ENCODE measurements around the gene ARHGEF11. TPM values are rescaled to one million over a fixed set of nuclear protein-coding genes. Genes with fewer than 3 reads are reported as not detected.

The ARHGEF11 gene
- total RNA-seq, 4 donors from 2014 or later, result 29.3 to 76.3 (median 35.7) TPM

DNA sequence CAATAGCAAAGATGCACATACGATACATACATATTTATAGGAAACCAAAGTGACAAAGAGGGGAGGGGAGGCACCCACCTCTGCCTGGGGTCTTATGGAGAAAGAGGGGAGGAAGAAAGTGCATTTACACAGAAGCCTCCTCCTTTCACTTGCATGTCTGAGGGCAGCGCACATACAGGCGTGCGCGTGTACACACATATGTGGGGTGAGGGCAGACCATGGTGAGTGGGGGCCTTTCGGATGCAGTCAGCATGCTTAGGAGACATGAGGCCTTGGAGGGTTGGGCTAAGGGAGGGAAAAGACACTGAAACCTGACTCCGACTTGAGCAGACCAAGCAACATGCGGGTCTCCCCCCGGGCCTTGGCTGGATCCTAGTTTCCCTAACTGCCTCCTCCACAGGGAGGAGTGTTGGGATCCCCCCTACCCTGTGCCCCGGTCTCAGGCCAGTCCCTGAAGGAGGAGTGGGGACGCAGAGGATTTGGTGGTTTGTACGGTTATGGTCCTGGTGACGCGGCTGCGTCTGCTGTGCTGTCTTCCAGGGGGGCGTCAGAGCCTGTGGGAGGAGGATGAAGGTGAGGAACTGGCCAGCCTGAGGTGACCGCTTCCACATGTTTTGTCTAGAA lies 109.9 kb downstream of the ARHGEF11 start:
- TF ChIP-seq, protein P1, sequence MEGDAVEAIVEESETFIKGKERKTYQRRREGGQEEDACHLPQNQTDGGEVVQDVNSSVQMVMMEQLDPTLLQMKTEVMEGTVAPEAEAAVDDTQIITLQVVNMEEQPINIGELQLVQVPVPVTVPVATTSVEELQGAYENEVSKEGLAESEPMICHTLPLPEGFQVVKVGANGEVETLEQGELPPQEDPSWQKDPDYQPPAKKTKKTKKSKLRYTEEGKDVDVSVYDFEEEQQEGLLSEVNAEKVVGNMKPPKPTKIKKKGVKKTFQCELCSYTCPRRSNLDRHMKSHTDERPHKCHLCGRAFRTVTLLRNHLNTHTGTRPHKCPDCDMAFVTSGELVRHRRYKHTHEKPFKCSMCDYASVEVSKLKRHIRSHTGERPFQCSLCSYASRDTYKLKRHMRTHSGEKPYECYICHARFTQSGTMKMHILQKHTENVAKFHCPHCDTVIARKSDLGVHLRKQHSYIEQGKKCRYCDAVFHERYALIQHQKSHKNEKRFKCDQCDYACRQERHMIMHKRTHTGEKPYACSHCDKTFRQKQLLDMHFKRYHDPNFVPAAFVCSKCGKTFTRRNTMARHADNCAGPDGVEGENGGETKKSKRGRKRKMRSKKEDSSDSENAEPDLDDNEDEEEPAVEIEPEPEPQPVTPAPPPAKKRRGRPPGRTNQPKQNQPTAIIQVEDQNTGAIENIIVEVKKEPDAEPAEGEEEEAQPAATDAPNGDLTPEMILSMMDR (IDR thresholded peaks at IDR 0.05; ENCODE audit: low read depth), result no peak

DNA sequence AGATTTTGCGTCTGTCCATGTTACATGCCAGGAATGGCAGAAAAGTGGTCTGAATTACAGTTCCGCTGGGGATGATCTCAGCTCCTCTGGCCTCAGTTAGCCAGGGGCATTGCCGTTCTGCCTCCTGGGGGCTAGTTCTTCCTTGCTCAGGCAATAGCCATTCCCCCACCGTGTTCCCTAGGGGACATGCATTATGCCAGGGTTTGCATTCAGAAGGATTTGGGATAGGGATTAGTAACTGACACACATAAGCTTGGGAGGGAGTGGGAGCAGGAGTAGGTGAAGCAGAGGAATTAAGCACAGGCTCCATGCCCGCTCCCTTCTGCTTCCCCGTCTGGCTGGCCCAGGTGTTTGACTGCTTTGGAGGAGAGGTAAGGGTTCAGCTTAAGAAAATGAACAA lies 112.4 kb downstream of the ARHGEF11 start:
- TF ChIP-seq, protein P1 (IDR thresholded peaks at IDR 0.05; ENCODE audit: low read depth), result no peak

DNA sequence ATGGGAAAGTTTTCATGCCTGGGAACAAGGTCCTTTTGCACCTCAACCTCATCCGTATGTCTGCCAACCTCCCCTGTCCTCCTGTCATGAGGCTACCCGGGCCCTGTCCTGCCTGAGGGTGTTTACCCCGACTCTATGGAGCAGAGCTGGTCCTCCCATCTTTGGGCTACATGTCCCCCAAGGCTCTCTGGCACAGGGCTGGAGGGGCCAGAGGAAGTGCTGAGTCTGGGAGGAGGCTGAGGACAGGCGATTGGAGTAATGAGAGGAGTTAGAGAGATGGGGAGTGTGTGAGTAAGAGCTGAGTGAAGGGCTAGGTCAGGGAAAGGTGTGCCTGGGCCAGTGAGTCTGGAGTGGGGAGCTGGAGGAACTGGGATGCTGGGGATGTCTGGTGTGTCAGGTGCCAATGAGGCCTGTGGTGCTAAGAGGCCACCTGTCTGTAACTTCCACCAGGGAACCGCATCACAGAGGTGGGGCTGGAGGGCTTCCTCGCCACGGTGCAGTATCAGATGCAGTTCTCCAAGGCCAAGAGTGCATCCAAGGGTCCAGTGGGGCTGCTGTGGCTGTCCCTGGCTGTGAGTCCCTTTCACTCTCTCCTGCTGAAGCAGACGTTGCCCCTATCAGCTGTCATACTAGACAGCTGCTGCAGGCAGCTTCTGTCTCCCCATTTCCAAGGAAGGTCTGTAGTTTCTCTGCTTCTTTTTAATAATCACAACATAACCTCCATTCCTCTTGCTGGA lies 113.4 kb downstream of the ARHGEF11 start:
- TF ChIP-seq, protein P1 (IDR thresholded peaks at IDR 0.05; ENCODE audit: low read depth), result no peak

DNA sequence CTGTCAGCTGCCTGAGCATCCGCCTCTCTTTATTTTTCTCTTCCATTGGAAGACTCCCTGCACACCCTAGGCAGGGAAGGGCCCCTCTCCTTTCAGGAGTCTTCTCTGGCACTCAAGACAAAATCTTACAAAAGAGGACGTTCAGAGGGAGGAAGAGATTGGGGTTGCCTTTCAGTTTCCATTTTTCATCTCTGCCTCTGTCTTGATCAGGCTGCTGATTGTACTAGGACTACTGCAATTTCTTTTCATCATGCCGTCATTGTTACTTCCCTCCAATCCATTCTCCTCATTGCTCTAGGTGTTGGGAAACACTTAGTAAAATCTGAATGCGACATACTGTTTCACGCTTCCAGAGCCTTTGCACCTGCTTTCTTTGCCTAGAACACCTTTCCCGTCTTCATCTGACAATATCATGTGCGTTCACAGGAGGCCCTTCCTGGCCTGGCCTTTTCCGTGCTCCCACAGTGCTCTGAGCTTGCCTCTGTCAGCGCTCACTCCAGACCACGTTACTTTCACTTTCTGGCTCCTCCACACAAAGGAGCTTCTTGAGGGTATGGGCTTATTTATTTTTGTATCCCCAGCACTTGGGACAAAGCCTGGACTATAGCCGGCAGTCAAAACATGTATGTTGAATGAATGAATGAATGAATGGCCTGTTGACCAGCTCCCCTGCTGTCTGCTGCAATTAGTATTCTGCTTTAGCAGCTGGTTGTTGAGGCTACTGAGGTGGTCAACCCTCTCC lies 114.2 kb downstream of the ARHGEF11 start:
- TF ChIP-seq, protein P1 (IDR thresholded peaks at IDR 0.05; ENCODE audit: low read depth), result no peak

DNA sequence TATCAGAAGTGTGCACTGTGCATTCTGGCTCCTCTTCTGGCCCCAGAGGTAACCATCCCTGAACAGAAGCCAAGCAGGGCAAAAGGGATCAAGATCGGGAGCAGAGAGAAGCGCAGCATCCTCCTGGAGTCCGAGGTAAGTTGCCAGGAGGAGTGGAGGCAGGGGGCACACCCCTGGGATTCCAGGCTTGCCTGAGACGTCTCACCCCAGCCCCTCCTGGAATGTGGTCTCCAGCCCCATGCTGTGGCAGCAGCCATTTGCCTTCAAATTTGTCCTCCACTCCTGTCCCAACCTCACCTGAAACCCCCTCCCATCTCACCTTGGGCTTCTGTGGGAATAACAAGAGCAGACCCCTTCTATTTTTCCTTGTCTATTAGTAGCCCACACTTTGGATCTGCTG lies 115.1 kb downstream of the ARHGEF11 start:
- TF ChIP-seq, protein P1 (IDR thresholded peaks at IDR 0.05; ENCODE audit: low read depth), result no peak

DNA sequence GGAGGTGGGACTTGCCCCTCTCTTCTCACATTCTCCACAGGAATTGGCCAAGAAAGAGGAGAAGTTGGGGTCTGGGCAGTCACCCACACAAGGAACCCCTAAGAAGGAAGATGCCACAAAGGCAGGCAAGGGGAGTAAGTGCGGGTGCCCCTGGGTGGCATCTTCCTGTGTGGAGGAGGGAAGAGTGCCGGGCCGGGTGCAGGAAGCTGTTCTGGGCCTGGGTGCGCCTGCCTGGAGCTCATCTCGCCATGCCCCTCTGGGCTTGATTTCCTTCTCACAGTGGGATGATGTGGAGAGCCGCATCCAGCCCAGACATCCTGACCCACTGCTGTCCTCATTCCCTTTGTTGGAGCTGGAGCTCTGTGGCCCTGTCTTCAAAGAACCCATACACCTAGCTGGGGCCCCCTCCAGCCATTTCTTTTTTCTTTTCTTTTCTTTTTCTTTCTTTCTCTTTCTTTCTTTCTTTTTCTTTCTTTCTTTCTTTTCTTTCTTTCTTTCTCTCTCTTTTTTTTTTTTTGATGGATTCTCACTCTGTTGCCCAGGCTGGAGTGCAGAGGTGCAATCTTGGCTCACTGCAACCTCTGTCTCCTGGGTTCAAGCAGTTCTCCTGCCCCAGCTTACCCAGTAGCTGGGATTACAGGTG lies 115.8 kb downstream of the ARHGEF11 start:
- TF ChIP-seq, protein P1 (IDR thresholded peaks at IDR 0.05; ENCODE audit: low read depth), result no peak
